Endometrial microvascular endothelial cells (primary cell): ENCODE results near the gene FGFBP3. TPM values are rescaled to one million over a fixed set of nuclear protein-coding genes. Genes with fewer than 3 reads are reported as not detected.
"Not testable (repeated sequence)": the region's sequence is repeated elsewhere in the genome, so short reads cannot be mapped to it uniquely, and the experiment has no call there.

ENCODE experiments used
- in situ Hi-C: cut with HindIII; loops from 2 replicates; pipeline ENCODE4 v1.10.0; 2017; ENCODE audit warnings: low sequenced_read_pairs, low pct_unique_long_range_greater_than_20kb; ENCODE audit errors: inconsistent ontology term
- total RNA-seq: library from RNA; depleted of rRNA; stranded (reverse); fragments of >200 nt; gene quantifications from one replicate; pipeline ENCODE4 v1.2.3, GENCODE V29; 2015; ENCODE audit errors: inconsistent ontology term

Gene FGFBP3
- total RNA-seq, 1 donor from 2014 or later, result 1.2 TPM

GRCh38 chr10:91907914-91908336, 1.4 kb downstream of the FGFBP3 start:
- in situ Hi-C loops, result no loop called here

GRCh38 chr10:91907033-91907594, 2.2 kb downstream of the FGFBP3 start:
- in situ Hi-C loops, result no loop called here

GRCh38 chr10:91901784-91902677, 7.3 kb downstream of the FGFBP3 start:
- in situ Hi-C loops, result no loop called here

- in situ Hi-C loops, result no loop called here
Measured at GRCh38 chr10:91897421-91897820, 11.9 kb downstream of the FGFBP3 start.

GRCh38 chr10:91896212-91896756, 13.0 kb downstream of the FGFBP3 start:
- in situ Hi-C loops, result no loop called here

DNA sequence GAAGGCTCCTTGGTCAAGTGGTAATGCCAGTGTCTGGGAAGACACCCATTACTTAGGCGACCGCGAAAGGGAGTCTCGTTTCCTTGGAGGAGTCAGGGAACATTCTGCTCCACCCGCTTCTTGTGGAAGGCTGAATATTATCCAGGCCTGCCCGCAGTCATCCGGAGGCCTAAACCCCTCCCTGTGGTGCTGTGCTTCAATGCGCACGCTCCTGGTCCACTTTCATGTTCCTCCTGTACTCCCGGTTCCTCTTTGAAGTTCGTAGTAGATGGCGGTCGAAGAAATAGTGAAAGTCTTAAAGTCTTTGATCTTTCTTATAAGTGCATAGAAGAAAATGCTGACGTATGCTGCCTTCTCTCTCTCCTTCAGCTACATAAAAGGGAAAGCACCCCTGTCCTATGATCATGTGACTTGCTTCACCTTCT, 15.0 kb downstream of the FGFBP3 start:
- in situ Hi-C loops, result not testable (repeated sequence)

GRCh38 chr10:91893051-91893450, 16.2 kb downstream of the FGFBP3 start:
- in situ Hi-C loops, result no loop called here

GRCh38 chr10:91891125-91892001, 17.9 kb downstream of the FGFBP3 start:
- in situ Hi-C loops, result no loop called here

- in situ Hi-C loops, result no loop called here
Measured at GRCh38 chr10:91887272-91888076, 21.8 kb downstream of the FGFBP3 start.

- in situ Hi-C loops, result no loop called here
Measured at GRCh38 chr10:91886954-91887271, 22.4 kb downstream of the FGFBP3 start.

DNA sequence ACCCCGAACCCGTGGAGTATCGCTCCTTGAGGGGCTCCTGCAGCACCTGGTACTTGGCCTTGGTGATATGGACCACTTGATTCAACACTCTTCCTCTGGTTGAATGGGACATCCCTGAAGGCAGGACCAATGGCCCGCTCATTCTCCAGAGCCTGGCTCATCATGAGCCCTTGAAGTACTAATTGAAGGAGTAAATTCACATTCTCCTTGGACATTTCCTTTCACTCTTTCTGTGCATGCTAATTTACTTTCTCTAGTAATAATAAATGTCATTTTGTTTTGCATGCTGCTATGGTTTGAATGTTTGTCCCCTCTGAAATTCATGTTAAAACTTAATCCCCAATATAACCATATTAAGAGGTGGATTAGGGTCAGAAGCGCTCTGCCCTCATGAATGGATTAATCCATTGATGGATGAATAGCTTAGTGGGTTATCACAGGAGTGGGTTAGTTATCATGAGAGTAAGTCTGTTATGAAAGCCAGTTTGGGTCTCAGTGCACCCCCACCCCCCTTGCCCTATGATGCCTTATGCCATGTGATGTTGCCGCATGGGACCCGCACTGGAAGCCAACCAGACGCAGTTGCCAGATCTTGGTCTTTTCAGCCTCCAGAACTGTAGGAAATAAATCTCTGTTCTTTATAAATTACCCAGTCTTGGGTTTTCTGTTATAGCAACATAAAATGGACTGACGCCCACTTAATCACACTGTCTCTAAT, 23.8 kb downstream of the FGFBP3 start:
- in situ Hi-C loops, result no loop called here

GRCh38 chr10:91884536-91884935, 24.8 kb downstream of the FGFBP3 start:
- in situ Hi-C loops, result no loop called here

- in situ Hi-C loops, result no loop called here
Measured at GRCh38 chr10:91883549-91884444, 25.5 kb downstream of the FGFBP3 start.

DNA sequence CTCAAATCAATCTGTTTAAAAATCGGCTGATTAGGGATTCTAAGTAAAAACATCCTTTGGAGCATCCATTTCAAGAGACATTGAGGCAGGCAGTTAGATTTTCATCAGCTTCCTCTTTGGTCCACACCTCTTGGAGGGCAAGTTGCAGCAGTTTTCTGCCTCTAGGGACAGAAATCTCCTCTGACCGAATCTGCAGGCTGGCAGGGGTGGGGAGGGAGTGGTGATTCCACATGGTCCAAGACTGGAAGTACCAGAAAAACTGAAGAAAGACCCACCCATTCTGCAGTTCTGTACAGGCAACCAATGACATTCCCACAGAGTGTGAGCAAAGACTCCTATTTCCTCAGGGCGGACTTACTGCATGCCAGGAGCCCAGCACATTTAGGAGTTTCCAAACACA, 29.0 kb downstream of the FGFBP3 start:
- in situ Hi-C loops, result no loop called here

DNA sequence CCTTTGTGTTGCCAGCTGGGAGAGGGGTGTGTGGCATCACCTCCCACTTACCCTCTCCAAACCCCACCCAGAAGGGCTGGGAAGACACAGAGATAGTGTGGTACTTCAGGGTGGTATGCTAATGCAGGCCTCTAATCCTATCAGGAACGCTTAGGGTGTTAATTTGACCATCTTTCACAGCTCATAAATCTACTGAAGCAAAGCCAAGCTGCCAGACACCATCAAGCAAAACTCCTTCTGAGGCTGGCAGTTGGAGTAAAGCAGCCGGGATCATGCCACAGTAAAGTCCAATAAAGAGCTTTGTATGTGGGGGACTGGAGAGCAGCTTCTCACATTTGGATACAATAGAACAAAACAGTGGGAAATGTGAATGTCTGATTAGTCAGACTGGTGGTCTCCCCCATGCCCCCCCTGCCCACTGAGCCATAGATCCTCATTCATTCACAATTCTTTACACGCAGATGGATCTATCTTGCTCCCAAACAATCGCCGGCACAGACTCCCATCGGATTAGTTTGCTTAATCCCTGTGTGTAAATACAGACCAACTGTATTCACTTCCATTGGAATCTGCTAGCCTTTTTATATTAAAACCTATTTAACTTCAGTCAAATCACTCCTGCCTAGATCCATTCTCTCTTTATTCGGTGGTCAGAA, 29.6 kb downstream of the FGFBP3 start:
- in situ Hi-C loops, result no loop called here

DNA sequence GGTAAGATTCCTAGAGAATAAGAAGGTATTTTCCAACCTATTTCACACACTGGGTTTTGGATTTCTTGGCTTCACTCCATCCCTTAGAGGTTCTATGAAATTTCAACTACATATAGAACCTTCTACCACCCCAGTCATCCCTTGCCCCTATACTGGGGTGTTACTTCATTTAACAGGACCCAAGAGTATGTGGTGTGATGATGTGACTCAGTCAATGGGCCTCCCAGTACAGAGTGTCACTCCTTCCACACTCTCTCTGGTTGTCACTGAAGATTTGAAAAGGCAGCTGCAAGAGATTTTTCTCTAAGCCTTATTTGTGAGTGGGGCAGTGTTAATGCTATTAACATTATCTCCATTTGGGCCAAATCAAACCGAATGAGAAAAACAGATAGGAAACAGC, 33.5 kb downstream of the FGFBP3 start:
- in situ Hi-C loops, result no loop called here

- in situ Hi-C loops, result no loop called here
Measured at GRCh38 chr10:91875156-91875555, 34.1 kb downstream of the FGFBP3 start.
